GM23338 (cell line): Measurements from ENCODE around the gene CYP1A2. TPM values are rescaled to one million over a fixed set of nuclear protein-coding genes. Genes with fewer than 3 reads are reported as not detected.

ENCODE experiments used
- ATAC-seq: fragments of 200-7000 bp; cut with Tn5 transposase; 3 replicates; pipeline ENCODE4 v1.9.1; 2020
- DNase-seq: peaks from one replicate; pipeline ENCODE4 v3.0.0-alpha.2; 2015; ENCODE audit warnings: low spot score
- H2AFZ ChIP-seq: fragments of 200-600 bp; sonication (generic); 2 replicates; pipeline ENCODE4 v1.8.0; 2016; ENCODE audit warnings: antibody characterized with exemption, mild to moderate bottlenecking, moderate library complexity
- H3F3A ChIP-seq: fragments of 200-600 bp; sonication (generic); replicated peaks from 2 replicates; pipeline ENCODE4 v1.8.0; 2017; ENCODE audit warnings: antibody characterized with exemption, mixed run types, low read depth
- H3K27ac ChIP-seq: fragments of 200-600 bp; sonication (generic); 2 replicates; pipeline ENCODE4 v1.6.1; 2016; ENCODE audit warnings: low read depth
- H3K27me3 ChIP-seq: fragments of 200-600 bp; sonication (generic); 2 replicates; pipeline ENCODE4 v1.8.0; 2016; ENCODE audit warnings: mild to moderate bottlenecking, mixed run types, moderate library complexity; ENCODE audit not compliant: insufficient read depth
- H3K36me3 ChIP-seq: fragments of 200-600 bp; sonication (generic); 2 replicates; pipeline ENCODE4 v1.8.0; 2016; ENCODE audit warnings: mild to moderate bottlenecking; ENCODE audit not compliant: insufficient read depth
- H3K4me1 ChIP-seq: fragments of 200-600 bp; sonication (generic); 2 replicates; pipeline ENCODE4 v1.8.0; 2016; ENCODE audit warnings: mild to moderate bottlenecking, moderate library complexity; ENCODE audit not compliant: insufficient read depth
- H3K4me2 ChIP-seq: fragments of 200-600 bp; sonication (generic); 2 replicates; pipeline ENCODE4 v1.7.1; 2017; ENCODE audit warnings: mixed run types
- H3K4me3 ChIP-seq: fragments of 200-600 bp; sonication (generic); 2 replicates; pipeline ENCODE4 v1.6.1; 2016; ENCODE audit warnings: mixed run types
- H3K79me2 ChIP-seq: fragments of 200-600 bp; sonication (generic); replicated peaks from 2 replicates; pipeline ENCODE4 v1.8.0; 2017; ENCODE audit warnings: mild to moderate bottlenecking; ENCODE audit not compliant: insufficient read depth
- H3K9me2 ChIP-seq: fragments of 200-600 bp; sonication (generic); 2 replicates; pipeline ENCODE4 v1.8.0; 2017; ENCODE audit not compliant: insufficient read depth
- H4K20me1 ChIP-seq: fragments of 200-600 bp; sonication (generic); replicated peaks from 2 replicates; pipeline ENCODE4 v1.8.0; 2017; ENCODE audit warnings: mild to moderate bottlenecking; ENCODE audit not compliant: insufficient read depth
- H3K27ac Mint-ChIP-seq: 2 replicates; pipeline ENCODE4 v1.8.0; 2020; ENCODE audit warnings: inconsistent platforms, mild to moderate bottlenecking, moderate library complexity, mixed read lengths
- H3K27me3 Mint-ChIP-seq: 3 replicates; pipeline ENCODE4 v1.8.0; 2022; ENCODE audit warnings: low read depth, mild to moderate bottlenecking, moderate library complexity, mixed read lengths, inconsistent platforms; ENCODE audit not compliant: insufficient read depth, poor library complexity
- H3K36me3 Mint-ChIP-seq: 3 replicates; pipeline ENCODE4 v1.8.0; 2021; ENCODE audit warnings: low read depth, mild to moderate bottlenecking, inconsistent platforms, moderate library complexity, mixed read lengths
- H3K4me1 Mint-ChIP-seq: 3 replicates; pipeline ENCODE4 v1.8.0; 2020; ENCODE audit warnings: mild to moderate bottlenecking, inconsistent platforms, mixed read lengths
- H3K4me3 Mint-ChIP-seq: 3 replicates; pipeline ENCODE4 v1.8.0; 2021; ENCODE audit warnings: moderate library complexity, mild to moderate bottlenecking, inconsistent platforms, mixed read lengths
- H3K9me3 Mint-ChIP-seq: 3 replicates; pipeline ENCODE4 v1.8.0; 2020; ENCODE audit warnings: moderate library complexity, mild to moderate bottlenecking, inconsistent platforms, mixed read lengths
- CREB1 ChIP-seq: fragments of 250-450 bp; sonication (Bioruptor Pico); IDR thresholded peaks from 2 replicates; pipeline ENCODE4 v1.5.0; 2020; ENCODE audit warnings: low read depth, mild to moderate bottlenecking, moderate library complexity
- ETS1 ChIP-seq: IDR thresholded peaks from 2 replicates; pipeline ENCODE4 v1.6.1; 2016; ENCODE audit warnings: antibody characterized with exemption
- EZH2 ChIP-seq: fragments of 200-600 bp; sonication (generic); IDR thresholded peaks from one replicate; pipeline ENCODE4 v1.8.0; 2017; ENCODE audit warnings: antibody characterized with exemption, mild to moderate bottlenecking, low read depth; ENCODE audit not compliant: unreplicated experiment
- JUNB ChIP-seq: IDR thresholded peaks from one replicate; pipeline ENCODE4 v1.6.1; 2016; ENCODE audit warnings: antibody characterized with exemption; ENCODE audit not compliant: unreplicated experiment
- NANOG ChIP-seq: IDR thresholded peaks from 2 replicates; pipeline ENCODE4 v1.6.1; 2016; ENCODE audit warnings: antibody characterized with exemption, borderline replicate concordance
- POLR2AphosphoS5 ChIP-seq: IDR thresholded peaks from 2 replicates; pipeline ENCODE4 v1.6.1; 2016; ENCODE audit warnings: antibody characterized with exemption, low read depth
- STAT1 ChIP-seq: IDR thresholded peaks from one replicate; pipeline ENCODE4 v1.6.1; 2016; ENCODE audit warnings: antibody characterized with exemption; ENCODE audit not compliant: unreplicated experiment
- ZNF331 ChIP-seq: fragments of 250-450 bp; sonication (Bioruptor Pico); IDR thresholded peaks from 2 replicates; pipeline ENCODE4 v1.5.0; 2020; ENCODE audit warnings: low read depth, mild to moderate bottlenecking, moderate library complexity
- ZNF462 ChIP-seq: fragments of 250-450 bp; sonication (Bioruptor Pico); IDR thresholded peaks from 2 replicates; pipeline ENCODE4 v1.5.0; 2020; ENCODE audit warnings: mild to moderate bottlenecking, moderate library complexity
- polyA plus RNA-seq: library from polyadenylated mRNA; unstranded; fragments of >200 nt; fragmentation: Nextera tagmentation; extraction: Ambion mirVana; gene quantifications from 2 replicates; pipeline ENCODE4 v1.2.1, GENCODE V29; 2016
- total RNA-seq: library from RNA; depleted of rRNA; stranded (reverse); fragments of >200 nt; shearing (Covaris generic); gene quantifications from 2 replicates; pipeline ENCODE4 v1.2.3, GENCODE V29; 2014

CYP1A2 gene
- total and polyA plus RNA-seq, 2 experiments from 2014 or later: not detected

- TF ChIP-seq ZNF462 (CRISPR knock-in tag) (no peak), POLR2AphosphoS5 (no peak), NANOG (no peak), JUNB (no peak)
Measured at GRCh38 chr15:74762791-74763150, 14.1 kb downstream of the CYP1A2 start (continued).

GRCh38 chr15:74763416-74763815 lies 14.8 kb downstream of the CYP1A2 start:
- H3K4me1 Mint-ChIP-seq: peaks cover 8% of the 10 kb centered on the region; the same call in 2 of the 3 replicates
- no peaks in the 10 kb centered on the region; the same call in 2 of the 3 replicates for H3K9me3 Mint-ChIP-seq
- Histone ChIP-seq H3K79me2 (no peaks in the 10 kb centered on the region), H3K27ac (no peak overlapping the region), H3F3A (no peaks in the 10 kb centered on the region), H4K20me1 (no peaks in the 10 kb centered on the region), H3K27me3 (no peaks in the 10 kb centered on the region), H3K4me3 (no peak overlapping the region), H3K4me1 (no peaks in the 10 kb centered on the region; the same call in 1 of the 2 replicates), H3K9me2 (no peaks in the 10 kb centered on the region), H3K4me2 (no peak overlapping the region), H2AFZ (no peak overlapping the region), H3K36me3 (no peaks in the 10 kb centered on the region)
- no peak overlapping the region; the same call in 1 of the 2 replicates for H3K27ac Mint-ChIP-seq
- peaks cover 8% of the 10 kb centered on the region for H3K27me3 Mint-ChIP-seq
- no peaks in the 10 kb centered on the region for H3K36me3 Mint-ChIP-seq
- H3K4me3 Mint-ChIP-seq: no peak overlapping the region
- no peak for DNase-seq
- no peak for ATAC-seq
- TF ChIP-seq STAT1 (no peak), JUNB (no peak), EZH2 (no peak), CREB1 (CRISPR knock-in tag) (no peak), ZNF462 (CRISPR knock-in tag) (no peak), NANOG (no peak), POLR2AphosphoS5 (no peak), ETS1 (no peak), ZNF331 (CRISPR knock-in tag) (no peak)
